OCI-LY7 (cell line): ENCODE results near the gene BEX5. TPM values are rescaled to one million over a fixed set of nuclear protein-coding genes. Genes with fewer than 3 reads are reported as not detected.

Experiments
- total RNA-seq, 2 experiments: library from RNA; depleted of rRNA in 1 of 2; stranded (reverse); fragments of >200 nt in 1 of 2; shearing (Covaris generic) in 1 of 2; gene quantifications; 2 replicates each; pipeline ENCODE4 v1.2.3, GENCODE V29; 2014 to 2022

The BEX5 gene
- total RNA-seq, 2 experiments from 2014 or later: not detected

Other genes starting within 250 kb of the BEX5 start
- not detected in 2 replicates for gene ZMAT1, start 223.9 kb downstream of the BEX5 start, total RNA-seq (2014; rRNA removed; shearing (Covaris generic))
- gene ZMAT1, start 223.9 kb downstream of the BEX5 start, total RNA-seq (2022): not detected in 2 replicates
- gene TCEAL2, start 30.3 kb downstream of the BEX5 start, total RNA-seq (2014; rRNA removed; shearing (Covaris generic)): not detected in 2 replicates
- gene TCEAL2, start 30.3 kb downstream of the BEX5 start, total RNA-seq (2022): not detected in 2 replicates
- gene TCEAL6, start 13.5 kb downstream of the BEX5 start, total RNA-seq (2014; rRNA removed; shearing (Covaris generic)): not detected in 2 replicates
- gene TCEAL6, start 13.5 kb downstream of the BEX5 start, total RNA-seq (2022): not detected in 2 replicates
- gene TCP11X1, start 59.3 kb upstream of the BEX5 start, total RNA-seq (2014; rRNA removed; shearing (Covaris generic)): not detected in 2 replicates
- gene TCP11X1, start 59.3 kb upstream of the BEX5 start, total RNA-seq (2022): not detected in 2 replicates
- gene NXF2, start 91.2 kb upstream of the BEX5 start, total RNA-seq (2014; rRNA removed; shearing (Covaris generic)): not detected in 2 replicates
- not detected in 2 replicates for gene NXF2, start 91.2 kb upstream of the BEX5 start, total RNA-seq (2022)